ENCODE measurements around the gene PRR30. TPM values are rescaled to one million over a fixed set of nuclear protein-coding genes. Genes with fewer than 3 reads are reported as not detected.
"Not testable (repeated sequence)": the region's sequence is repeated elsewhere in the genome, so short reads cannot be mapped to it uniquely, and the experiment has no call there.

PRR30 gene
- total RNA-seq, 1 donor from 2014 or later, result not detected

GRCh38 chr2:27118525-27119329, 20.5 kb downstream of the PRR30 start, which contains the start of gene CGREF1:
TSS of gene CGREF1 (minus strand) at chr2:27119128. CDS start at chr2:27104366, 14,762 bp downstream.
- Mint-ChIP-seq H3K27me3 (ENCODE audit: unreplicated experiment) (peaks cover 23% of the 10 kb centered on the region), H3K4me1 (ENCODE audit: low read depth, unreplicated experiment) (peaks cover 1% of the 10 kb centered on the region), H3K27ac (ENCODE audit: unreplicated experiment) (no peak within 1 kb of the TSS), H3K36me3 (ENCODE audit: unreplicated experiment) (no peaks in the 10 kb centered on the region), H3K9me3 (ENCODE audit: unreplicated experiment) (peaks cover 6% of the 10 kb centered on the region), H3K4me3 (ENCODE audit: unreplicated experiment) (peak within 1 kb of the TSS; percentile 86)
- TF ChIP-seq CTCF (IDR thresholded peaks at IDR 0.05; ENCODE audit: partially characterized antibody, unreplicated experiment), result no peak
- DNase-seq, result peak; percentile 46

DNA sequence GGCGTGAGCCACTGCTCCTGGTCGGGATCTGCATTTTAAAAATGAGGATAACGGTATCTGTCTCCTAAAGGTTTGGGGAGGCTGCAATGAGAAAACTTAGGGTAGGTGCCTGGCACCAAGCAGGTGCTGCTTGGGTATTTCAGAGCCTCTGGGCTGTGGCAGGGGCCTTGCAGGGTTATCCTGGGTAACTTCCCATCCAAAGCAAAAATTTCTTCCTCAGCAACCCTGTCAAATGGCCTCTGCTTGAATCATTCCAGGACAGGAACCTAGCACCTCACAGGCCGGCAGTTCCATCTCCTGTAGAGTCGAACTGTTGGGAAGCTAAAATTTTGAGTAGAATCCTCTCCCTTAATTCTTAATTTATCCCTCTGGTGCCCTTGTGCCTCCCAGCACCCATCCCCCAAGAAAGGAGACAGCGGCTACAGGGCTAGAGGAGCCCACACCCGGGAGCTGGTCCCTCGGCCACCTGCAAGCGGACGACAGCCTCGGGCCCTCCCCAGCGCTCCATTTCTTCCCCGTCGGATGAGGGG, 21.1 kb downstream of the PRR30 start:
- no peak for DNase-seq
- H3K27me3 Mint-ChIP-seq (ENCODE audit: unreplicated experiment), result peaks cover 23% of the 10 kb centered on the region
- peaks cover 6% of the 10 kb centered on the region for H3K9me3 Mint-ChIP-seq (ENCODE audit: unreplicated experiment)
- no peak for TF ChIP-seq CTCF (IDR thresholded peaks at IDR 0.05; ENCODE audit: partially characterized antibody, unreplicated experiment)
- H3K4me3 Mint-ChIP-seq (ENCODE audit: unreplicated experiment), result peak overlapping the region; percentile 67
- no peak overlapping the region for H3K27ac Mint-ChIP-seq (ENCODE audit: unreplicated experiment)
- peaks cover 1% of the 10 kb centered on the region for H3K4me1 Mint-ChIP-seq (ENCODE audit: low read depth, unreplicated experiment)
- H3K36me3 Mint-ChIP-seq (ENCODE audit: unreplicated experiment), result no peaks in the 10 kb centered on the region

DNA sequence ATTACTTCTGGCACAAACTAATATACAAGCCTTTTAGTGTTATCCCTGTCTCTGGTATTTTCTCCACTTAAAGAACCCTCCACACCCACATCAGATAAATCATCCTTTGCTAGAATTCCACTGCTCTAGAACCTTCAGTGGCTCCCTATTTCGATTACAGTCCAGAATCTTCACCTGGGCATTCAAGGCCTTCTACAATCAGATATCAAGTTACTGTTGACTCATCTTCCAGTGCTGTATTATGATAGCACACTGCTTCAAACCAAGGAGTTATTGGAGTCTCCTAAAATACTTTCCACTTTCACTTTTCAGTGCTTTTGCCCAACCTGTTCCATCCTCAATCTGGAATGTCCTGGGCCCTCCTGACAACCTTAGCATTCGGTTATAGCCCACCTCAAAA, 23.7 kb downstream of the PRR30 start:
- DNase-seq, result no peak
- Mint-ChIP-seq H3K27me3 (ENCODE audit: unreplicated experiment) (peaks cover 16% of the 10 kb centered on the region), H3K9me3 (ENCODE audit: unreplicated experiment) (peaks cover 5% of the 10 kb centered on the region), H3K4me3 (ENCODE audit: unreplicated experiment) (no peak overlapping the region), H3K4me1 (ENCODE audit: low read depth, unreplicated experiment) (peaks cover 1% of the 10 kb centered on the region), H3K27ac (ENCODE audit: unreplicated experiment) (no peak overlapping the region), H3K36me3 (ENCODE audit: unreplicated experiment) (no peaks in the 10 kb centered on the region)
- TF ChIP-seq CTCF (IDR thresholded peaks at IDR 0.05; ENCODE audit: partially characterized antibody, unreplicated experiment), result no peak

DNA sequence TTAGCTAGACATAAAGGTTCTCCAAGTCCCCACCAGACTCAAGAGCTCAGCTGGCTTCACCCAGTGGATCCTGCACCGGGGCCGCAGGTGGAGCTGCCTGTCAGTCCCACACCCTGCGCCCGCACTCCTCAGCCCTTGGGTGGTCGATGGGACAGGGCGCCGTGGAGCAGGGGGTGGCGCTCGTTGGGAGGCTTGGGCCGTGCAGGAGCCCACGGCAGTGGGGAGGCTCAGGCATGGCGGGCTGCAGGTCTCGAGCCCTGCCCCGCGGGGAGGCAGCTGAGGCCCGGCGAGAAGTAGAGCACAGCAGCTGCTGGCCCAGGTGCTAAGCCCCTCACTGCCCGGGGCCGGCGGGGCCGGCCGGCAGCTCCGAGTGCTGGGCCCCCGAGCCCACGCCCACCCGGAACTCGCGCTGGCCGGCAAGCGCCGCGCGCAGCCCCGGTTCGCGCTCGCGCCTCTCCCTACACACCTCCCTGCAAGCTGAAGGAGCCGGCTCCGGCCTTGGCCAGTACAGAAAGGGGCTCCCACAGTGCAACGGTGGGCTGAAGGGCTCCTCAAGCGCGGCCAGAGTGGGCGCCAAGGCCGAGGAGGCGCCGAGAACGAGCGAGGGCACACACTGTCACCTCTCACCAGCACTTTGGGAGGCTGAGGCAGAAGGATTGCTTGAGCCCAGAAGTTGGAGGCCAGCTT, 27.7 kb downstream of the PRR30 start:
- H3K27me3 Mint-ChIP-seq (ENCODE audit: unreplicated experiment); H3K4me3 Mint-ChIP-seq (ENCODE audit: unreplicated experiment); H3K27ac Mint-ChIP-seq (ENCODE audit: unreplicated experiment); H3K36me3 Mint-ChIP-seq (ENCODE audit: unreplicated experiment); H3K4me1 Mint-ChIP-seq (ENCODE audit: low read depth, unreplicated experiment); H3K9me3 Mint-ChIP-seq (ENCODE audit: unreplicated experiment); DNase-seq: not testable (repeated sequence)

DNA sequence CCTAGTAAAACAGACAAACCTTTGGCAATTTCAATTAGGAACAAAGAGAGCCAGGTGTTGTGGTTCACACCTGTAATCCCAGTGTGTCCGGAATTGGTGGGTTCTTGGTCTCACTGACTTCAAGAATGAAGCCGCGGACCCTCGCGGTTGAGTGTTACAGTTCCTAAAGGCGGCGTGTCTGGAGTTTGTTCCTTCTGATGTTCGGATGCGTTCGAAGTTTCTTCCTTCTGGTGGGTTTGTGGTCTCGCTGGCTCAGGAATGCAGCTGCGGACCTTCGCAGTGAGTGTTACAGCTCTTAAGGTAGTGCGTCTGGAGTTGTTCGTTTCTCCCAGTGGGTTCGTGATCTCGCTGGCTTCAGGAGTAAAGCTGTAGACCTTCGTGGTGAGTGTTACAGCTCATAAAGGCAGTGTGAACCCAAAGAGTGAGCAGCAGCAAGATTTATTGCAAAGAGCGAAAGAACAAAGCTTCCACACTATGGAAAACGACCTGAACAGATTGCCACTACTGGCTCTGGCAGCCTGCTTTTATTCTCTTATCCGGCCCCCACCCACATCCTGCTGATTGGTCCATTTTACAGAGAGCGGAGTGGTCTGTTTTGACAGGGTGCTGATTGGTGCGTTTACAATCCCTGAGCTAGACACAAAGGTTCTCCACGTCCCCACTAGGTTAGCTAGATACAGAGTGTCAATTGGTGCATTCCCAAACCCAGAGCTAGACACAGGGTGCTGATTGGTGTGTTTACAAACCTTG, 28.4 kb downstream of the PRR30 start:
- H3K4me1 Mint-ChIP-seq (ENCODE audit: low read depth, unreplicated experiment); H3K36me3 Mint-ChIP-seq (ENCODE audit: unreplicated experiment); H3K4me3 Mint-ChIP-seq (ENCODE audit: unreplicated experiment); H3K9me3 Mint-ChIP-seq (ENCODE audit: unreplicated experiment); H3K27me3 Mint-ChIP-seq (ENCODE audit: unreplicated experiment); DNase-seq; H3K27ac Mint-ChIP-seq (ENCODE audit: unreplicated experiment): not testable (repeated sequence)
